ENCODE measurements around the gene PTGER3. TPM values are rescaled to one million over a fixed set of nuclear protein-coding genes. Genes with fewer than 3 reads are reported as not detected.

The PTGER3 gene
- 1 to 10 TPM in 1 of 2 donors, under 1 TPM in 1; 0.49 to 2.7 TPM for total RNA-seq
- long read RNA-seq, partial matches to known transcripts = 0 of 2 reads
- long read RNA-seq, other reads (novel, unspliced or antisense) = 0 of 2 reads

DNA sequence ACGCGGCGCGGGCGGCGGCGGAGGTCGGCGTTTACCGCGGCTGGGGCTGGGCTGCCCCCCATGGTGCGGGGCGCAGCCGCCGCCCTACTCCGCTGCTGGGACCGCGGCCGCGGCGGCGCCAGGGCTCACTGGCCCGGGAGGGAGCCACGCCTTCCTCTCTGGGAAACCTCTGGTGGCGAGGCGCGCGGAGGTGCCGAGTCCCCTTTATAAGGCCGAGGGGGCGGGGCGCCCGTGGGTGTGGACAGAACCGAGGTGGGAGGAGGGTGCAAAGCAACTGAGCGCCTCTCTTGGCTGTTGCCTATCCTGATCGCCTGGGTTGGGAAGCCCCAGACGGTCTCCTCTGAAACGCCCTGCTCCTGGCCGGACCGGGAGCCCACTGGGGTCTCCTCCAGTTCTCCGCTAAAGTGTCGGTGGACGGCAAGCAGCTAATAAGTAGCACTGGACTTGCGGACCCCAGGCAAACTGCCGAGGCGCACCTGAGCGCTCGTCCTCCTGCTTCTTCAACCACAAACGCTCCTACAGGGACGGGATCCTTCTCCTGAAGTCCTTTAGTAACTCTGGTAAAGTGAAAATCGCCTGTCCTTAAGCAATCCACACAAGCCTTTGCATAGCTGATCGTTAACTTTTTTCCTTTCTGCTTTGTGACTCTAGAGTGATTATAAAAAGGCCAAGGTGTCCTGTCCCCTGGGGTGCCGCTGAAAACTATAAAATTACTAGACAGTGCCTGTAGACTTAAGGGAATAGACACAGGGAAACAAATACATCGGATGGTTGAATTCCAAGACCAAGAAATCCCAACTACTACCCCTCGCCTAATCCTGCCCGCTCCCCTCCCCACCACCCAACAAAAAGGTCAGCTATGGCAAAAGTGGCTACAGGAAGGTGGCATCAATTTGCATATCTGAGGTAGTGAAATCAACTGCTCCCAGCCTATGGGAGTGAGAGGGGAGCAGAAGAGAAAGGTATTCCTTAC is at the start of gene PTGER3:
TSS of gene PTGER3 (minus strand) at position 182 of the 973 bp plus-strand sequence. CDS start 239 bp downstream, outside the sequence.
- DNase-seq (peak; percentile 77 to 86), ATAC-seq (peak; percentile 92)
- intact Hi-C loops (cut with DNase I, micrococcal nuclease) = loop anchor here in 1 of 2 donors (2.0 kb wide), 1 partner anchor 363 kb away; no protein-coding TSS in a partner anchor

DNA sequence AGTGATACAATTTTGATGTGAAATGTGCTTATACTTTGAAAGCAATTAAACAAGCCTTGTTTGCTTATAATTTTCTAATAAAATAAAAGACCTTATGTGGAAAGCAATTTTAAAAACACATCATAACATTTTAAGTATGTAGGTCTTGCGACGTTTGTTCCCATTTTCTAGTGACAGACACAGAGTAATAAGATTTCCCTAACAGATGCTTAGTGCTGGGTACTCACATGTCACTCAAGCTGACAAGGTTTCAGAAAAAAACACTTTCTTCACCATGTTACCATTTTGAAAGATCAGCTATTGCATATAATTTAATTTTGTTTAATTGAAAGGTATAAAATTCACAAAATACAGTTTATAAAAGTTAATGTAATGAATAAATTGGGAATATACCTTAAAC is 47.3 kb upstream of the PTGER3 start:
- intact Hi-C loops (cut with DNase I, micrococcal nuclease) = no loop called here
- no peak for DNase-seq
- no peak for ATAC-seq

GRCh38 chr1:71093938-71094337 is 46.3 kb upstream of the PTGER3 start:
- ATAC-seq = peak; percentile 53
- intact Hi-C loops (cut with DNase I, micrococcal nuclease) = no loop called here
- no peak for DNase-seq

DNA sequence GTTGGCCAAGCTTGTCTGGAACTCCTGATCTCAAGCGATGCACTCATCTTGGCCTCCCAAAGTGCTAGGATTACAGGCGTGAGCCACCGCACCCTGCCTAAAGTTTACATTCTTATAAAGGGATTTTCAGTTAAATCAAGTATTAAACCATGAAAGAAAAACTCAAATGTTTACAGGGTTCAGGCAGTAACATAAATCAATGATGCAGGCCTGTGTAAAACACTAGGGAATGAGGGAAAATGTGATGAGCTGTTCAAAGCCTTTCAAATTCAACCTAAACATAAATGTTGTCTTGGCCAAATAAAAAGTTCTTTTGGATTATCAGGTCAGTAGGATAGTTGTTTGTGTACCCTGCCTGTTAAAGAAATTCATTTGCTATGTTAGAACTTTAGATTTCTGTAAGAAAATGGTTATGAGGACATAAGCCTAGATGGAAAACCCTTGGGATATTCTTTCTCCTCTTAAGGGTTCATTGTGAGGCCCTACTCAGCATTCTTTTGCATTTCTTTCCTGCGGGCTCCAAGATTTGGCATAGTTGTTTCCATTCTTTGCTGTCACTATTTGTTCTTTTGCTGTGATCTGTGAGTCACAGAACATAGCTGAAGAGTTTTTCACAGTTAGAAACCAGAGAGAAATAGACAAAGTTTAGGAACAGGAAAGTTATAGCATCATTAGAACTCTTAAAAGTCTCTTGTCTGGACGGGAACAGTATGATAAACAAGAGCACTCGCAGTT is 42.1 kb upstream of the PTGER3 start:
- ATAC-seq (no peak), DNase-seq (peak in 1 of 2 donors; percentile 14)
- intact Hi-C loops (cut with DNase I, micrococcal nuclease) = no loop called here

- DNase-seq (peak; percentile 19 to 51), ATAC-seq (peak; percentile 91)
- intact Hi-C loops (cut with DNase I, micrococcal nuclease) = no loop called here
Measured at GRCh38 chr1:71088645-71089287, 41.1 kb upstream of the PTGER3 start.

GRCh38 chr1:71087713-71088112 is 40.1 kb upstream of the PTGER3 start:
- ATAC-seq = peak; percentile 75
- intact Hi-C loops (cut with DNase I, micrococcal nuclease) = no loop called here
- peak in 1 of 2 donors; percentile 7 for DNase-seq

DNA sequence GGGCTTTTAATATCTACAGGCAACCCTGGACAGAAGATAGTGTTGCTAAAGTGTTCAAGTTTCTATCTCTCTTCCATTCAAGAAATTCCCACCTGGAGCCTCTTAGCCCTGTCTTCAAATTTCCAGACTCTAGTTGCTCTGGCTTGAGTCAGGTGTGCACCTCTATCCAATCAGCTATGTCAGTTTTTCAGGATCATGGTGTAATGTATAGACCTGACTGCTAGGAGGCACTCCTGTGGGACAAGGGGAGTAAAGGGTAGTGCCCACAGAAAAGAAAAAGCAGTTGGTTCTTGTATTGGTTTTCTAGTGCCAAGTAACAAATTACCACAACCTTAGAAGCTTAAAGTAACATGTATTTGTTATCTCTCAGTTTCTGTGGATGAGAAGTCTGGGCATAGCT is 39.4 kb upstream of the PTGER3 start:
- intact Hi-C loops (cut with DNase I, micrococcal nuclease) = no loop called here
- peak; percentile 11 for ATAC-seq

GRCh38 chr1:71086331-71086730 is 38.7 kb upstream of the PTGER3 start:
- DNase-seq = no peak
- intact Hi-C loops (cut with DNase I, micrococcal nuclease) = no loop called here
- ATAC-seq = no peak

More for the DNA sequence above, 39.4 kb upstream of the PTGER3 start:
- no peak for DNase-seq

DNA sequence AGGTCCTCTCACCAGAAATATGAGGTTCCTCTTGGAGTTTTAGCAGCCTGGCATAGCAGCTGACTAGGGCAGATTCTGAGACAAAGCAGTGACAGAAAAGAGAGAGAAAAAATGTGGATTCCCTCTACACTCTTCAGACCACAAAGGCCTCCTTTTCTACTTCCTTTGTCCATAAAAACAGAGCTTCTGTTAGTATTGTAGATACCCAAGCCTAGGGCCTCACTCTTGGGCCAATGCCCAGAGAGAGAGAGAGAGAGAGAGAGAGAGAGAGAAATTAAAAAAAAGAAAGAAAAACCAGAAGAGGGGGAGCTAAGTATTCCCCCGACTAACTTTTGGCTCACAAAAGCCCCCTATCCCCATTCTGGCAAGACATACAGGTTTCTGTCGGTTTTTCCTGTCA is 35.7 kb upstream of the PTGER3 start:
- intact Hi-C loops (cut with DNase I, micrococcal nuclease) = no loop called here
- ATAC-seq = no peak
- no peak for DNase-seq

DNA sequence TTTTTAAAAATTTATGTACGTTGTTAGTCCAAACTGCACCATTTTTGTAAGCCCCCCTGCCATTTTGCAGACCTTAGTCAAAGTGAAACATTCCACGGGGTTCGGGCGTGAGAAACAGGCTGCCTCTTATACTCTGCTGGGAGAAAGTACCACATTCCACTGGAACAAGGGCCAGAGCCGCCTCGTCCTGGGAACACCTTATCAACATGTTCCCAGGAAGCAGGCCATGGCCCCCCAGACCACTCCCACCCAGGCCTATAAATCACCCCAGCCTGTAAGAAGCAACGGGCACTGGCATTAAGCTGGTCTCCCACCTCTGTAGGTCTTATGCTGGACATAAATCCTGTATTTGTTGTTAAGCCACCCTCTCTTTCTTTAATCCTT is 34.1 kb upstream of the PTGER3 start:
- intact Hi-C loops (cut with DNase I, micrococcal nuclease) = no loop called here
- DNase-seq = peak in 1 of 2 donors; percentile 32
- ATAC-seq = no peak

GRCh38 chr1:71080739-71081696 is 33.4 kb upstream of the PTGER3 start, which contains the start of gene ZRANB2:
Gene ZRANB2, minus strand, starts transcription at chr1:71081035. Its CDS starts 40 bp downstream, at chr1:71080995.
- ATAC-seq (peak; percentile 96), DNase-seq (peak; percentile 94 to 95)
- intact Hi-C loops (cut with DNase I, micrococcal nuclease) = no loop called here

GRCh38 chr1:71080230-71080738 is 32.7 kb upstream of the PTGER3 start:
- DNase-seq = no peak
- ATAC-seq = peak; percentile 62
- intact Hi-C loops (cut with DNase I, micrococcal nuclease) = no loop called here

GRCh38 chr1:71074681-71075080 is 27.1 kb upstream of the PTGER3 start:
- DNase-seq (no peak), ATAC-seq (no peak)
- intact Hi-C loops (cut with DNase I, micrococcal nuclease) = loop anchor here in 1 of 2 donors (10.0 kb wide), 1 partner anchor 830 kb away; no protein-coding TSS in a partner anchor

- DNase-seq = no peak
- ATAC-seq = no peak
- intact Hi-C loops (cut with DNase I, micrococcal nuclease) = loop anchor here in 1 of 2 donors (10.0 kb wide), 1 partner anchor 827 kb away; no protein-coding TSS in a partner anchor
Measured at GRCh38 chr1:71072273-71072672, 24.7 kb upstream of the PTGER3 start.

DNA sequence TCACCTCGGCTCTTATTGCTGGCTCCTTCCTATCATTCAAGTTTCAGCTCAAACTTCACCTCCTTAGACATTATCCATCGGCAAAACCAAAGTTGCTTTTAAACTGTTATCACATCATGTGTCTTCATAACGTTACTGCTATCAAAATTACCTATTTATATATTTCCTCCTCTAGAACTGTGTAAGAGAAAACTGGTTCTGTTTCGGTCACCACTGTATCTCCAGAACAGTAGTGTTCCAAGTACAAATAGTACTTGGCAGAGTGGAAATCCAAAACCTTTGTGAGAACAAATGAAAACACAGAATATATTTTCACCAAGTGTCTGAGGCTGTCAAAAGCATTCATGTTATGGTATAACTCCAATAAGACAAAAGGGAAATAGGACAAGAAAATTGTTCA is 24.1 kb upstream of the PTGER3 start:
- DNase-seq (no peak), ATAC-seq (no peak)
- intact Hi-C loops (cut with DNase I, micrococcal nuclease) = loop anchor here in 1 of 2 donors (10.0 kb wide), 1 partner anchor 827 kb away; no protein-coding TSS in a partner anchor

GRCh38 chr1:71068325-71069240 is 21.0 kb upstream of the PTGER3 start:
- DNase-seq (no peak), ATAC-seq (peak; percentile 98)
- intact Hi-C loops (cut with DNase I, micrococcal nuclease) = no loop called here

Data from left colon (tissue), 2 donors.